Measurements from ENCODE around the gene LUC7L3.
"Not testable (repeated sequence)": the region's sequence is repeated elsewhere in the genome, so short reads cannot be mapped to it uniquely, and the experiment has no call there.

The LUC7L3 gene

DNA sequence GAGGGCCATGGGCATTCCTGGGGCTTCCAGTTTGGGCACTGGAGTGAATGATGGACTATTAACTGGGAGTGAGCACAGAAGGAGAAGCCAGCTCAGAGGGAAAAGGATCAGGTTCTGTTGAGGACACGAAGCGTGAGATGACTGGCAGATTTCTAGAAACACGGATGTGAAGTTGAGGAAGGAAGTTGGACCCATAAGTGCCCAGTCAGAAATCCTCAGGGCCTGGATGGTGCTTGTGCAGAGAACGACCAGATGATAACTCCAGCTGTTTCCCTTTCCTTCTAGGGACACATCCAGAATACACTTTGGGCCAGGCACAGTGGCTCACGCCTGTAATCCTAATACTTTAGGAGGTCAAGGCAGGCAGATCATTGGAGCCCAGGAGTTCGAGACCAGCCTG lies 71.2 kb downstream of the LUC7L3 start:
- no peak for DNase-seq

DNA sequence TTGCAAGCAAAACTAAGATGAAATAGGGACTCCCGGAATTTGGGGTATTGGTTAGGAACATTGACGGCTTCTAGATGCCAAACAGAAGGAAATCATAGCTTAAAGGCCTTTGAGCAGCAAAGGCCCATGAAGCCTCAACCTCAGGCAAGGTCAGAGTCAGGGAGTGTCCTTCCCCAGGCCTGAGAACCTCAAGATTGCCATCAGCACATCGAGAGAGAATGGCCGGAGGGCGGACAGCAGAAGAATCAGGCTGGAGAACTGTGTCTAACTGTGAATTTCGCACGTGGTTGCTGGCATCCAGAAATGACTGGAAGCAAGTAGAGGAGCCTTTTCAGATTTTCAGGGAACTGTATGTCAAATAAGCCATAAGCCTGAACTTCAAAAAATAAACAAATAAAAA lies 72.7 kb downstream of the LUC7L3 start:
- DNase-seq: no peak

DNA sequence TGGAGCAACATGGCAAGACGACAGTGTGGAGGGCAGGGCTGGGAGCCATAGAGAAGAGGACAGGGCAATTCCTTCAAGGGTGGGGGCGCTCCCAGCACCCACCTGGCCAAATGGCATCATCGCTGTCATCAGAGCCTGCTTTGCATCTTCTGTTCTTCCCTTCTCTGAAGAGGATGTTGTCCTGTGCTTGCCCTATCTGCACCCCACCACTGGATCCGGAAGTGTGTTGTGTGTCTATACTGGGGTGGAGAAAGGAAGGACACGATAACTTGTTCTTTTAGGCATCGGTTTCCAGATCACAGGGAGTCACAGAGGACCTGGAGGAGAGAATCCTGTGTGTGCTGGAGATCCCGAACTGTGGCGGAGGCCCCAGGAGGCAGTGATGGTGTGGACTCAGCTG lies 73.6 kb downstream of the LUC7L3 start:
- DNase-seq: no peak

DNA sequence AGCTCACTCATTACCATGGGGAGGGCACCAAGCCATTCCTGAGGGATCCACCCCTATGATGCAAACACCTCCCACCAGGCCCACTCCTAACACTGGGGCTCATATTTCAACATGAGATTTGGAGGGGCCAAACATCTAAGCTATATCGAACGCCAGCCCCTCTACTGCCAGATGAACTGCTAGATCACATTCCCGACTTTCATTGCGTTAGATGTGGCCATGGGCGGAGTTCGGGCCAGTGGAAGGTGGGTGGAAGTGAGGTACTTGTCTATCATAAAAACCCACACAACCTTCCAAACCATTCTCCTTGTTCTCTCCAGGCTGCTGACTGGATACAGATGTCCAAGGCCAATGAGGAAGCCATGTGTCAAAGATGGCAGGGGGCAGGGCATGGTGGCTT lies 75.0 kb downstream of the LUC7L3 start:
- no peak for DNase-seq

DNA sequence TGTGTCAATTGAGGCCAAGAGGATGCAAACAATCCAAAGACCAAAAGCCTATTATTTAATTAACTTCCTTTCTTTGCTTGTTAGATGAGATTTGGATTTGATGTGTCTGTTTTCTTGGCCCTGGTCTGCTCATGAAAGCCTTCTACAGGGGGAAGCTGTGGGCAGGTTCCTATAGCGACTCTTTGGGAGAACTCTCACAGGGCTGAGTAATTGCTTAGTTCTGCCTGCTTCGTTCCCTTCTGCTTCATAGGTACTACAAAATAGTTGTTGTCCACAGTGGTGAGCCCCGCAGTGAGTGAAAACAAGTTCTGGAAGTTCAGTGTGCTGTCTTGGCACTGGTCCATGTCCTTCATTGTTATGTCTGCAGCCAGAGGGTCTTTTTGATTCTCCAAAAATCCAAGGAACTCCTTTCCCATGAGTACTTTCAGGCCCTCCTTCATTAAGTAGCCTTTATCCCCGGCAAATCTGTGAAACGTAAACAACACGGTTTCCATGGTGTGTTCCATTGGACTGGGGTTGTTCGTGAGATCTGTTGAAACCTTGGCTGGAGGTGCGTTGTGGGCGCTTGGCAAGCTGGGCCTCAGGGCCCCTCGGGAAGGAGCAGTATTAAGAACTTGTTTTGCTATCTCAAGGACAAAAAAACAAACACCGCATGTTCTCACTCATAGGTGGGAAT lies 77.9 kb downstream of the LUC7L3 start:
- no peak for DNase-seq

DNA sequence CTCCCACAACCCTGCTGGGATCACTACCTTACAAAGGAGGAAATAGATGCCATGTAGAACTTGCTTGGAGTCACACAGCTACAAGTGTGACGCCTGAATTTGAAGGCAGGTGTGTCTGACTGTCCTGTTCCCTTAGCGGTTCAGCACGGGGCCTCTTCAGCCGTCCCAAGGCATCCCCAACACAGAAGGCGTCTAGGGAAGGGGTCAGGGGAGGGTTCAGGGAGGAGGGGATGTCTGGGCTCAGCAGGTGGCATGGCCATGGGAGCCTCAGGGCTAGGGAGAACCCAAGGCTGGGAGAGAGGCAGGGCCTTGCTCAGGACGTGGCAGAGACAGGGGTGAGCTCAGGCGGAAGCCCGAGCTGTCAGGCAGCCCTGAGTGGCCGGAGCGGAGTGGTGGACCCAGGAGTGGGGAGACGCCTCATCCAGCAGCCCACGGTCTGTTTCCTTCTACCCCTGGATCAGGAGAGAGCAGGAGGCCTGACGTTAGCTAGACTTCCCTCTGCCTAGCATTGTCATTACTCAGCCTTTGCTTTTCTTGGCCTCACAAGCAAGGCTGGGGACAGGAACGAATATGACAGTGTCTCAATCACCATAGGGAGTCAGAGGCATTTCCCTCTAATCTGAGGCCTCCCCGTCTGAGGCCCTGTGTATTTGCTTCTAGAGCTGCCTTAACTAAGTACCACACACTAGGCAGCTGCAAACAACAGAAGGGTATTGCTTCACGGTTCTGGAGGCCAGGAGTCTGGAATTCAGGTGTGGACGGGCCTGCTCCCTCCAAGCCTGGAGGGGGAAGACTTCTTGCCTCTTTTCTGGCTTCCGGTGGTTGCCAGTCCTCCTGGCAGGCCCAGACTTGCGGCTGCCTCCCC lies 79.3 kb downstream of the LUC7L3 start:
- DNase-seq: no peak

DNA sequence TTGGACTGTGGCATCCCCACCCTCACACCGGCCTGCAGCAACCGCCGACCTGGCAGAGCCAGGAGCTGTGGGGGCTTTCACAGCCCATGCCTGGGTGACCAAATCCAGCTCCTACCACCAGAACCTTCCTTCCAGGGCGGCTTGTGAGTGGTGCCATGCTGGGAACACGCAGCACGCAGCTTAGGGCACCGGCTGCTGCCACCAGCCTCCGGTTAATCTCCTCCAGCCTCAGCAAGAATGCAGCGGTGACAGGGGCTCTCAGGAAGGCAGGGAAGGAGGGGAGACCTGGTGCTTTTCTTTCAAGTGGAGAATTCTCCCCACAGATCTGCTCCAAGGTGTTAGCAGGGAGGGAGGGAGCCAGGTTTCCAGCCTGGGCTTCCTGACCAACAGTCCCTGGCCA lies 80.2 kb downstream of the LUC7L3 start:
- no peak for DNase-seq

DNA sequence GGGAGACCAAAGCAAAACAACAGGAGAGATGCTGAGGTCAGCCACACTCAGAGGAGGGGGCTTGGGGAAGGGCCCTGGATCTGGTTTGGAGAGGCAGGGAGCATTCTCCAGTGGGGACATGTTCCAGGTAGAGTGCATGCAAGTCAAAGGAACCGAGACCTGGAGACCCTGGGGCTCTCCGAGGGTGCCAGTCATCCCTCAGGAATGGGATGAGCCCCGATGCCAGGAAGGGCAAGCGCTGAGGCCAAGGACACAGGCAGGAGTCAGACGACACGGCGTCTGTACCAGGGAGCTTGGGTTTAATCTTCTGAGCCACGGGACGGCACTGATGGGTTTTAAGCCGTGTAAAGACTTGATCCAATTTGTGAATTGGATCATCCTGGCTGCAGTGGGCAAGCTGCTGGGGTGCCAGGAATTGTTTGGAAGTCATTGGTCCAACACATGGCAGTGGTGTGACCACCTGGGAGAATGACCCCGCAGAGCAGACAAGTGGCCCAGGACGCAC lies 80.8 kb downstream of the LUC7L3 start:
- DNase-seq: no peak

DNA sequence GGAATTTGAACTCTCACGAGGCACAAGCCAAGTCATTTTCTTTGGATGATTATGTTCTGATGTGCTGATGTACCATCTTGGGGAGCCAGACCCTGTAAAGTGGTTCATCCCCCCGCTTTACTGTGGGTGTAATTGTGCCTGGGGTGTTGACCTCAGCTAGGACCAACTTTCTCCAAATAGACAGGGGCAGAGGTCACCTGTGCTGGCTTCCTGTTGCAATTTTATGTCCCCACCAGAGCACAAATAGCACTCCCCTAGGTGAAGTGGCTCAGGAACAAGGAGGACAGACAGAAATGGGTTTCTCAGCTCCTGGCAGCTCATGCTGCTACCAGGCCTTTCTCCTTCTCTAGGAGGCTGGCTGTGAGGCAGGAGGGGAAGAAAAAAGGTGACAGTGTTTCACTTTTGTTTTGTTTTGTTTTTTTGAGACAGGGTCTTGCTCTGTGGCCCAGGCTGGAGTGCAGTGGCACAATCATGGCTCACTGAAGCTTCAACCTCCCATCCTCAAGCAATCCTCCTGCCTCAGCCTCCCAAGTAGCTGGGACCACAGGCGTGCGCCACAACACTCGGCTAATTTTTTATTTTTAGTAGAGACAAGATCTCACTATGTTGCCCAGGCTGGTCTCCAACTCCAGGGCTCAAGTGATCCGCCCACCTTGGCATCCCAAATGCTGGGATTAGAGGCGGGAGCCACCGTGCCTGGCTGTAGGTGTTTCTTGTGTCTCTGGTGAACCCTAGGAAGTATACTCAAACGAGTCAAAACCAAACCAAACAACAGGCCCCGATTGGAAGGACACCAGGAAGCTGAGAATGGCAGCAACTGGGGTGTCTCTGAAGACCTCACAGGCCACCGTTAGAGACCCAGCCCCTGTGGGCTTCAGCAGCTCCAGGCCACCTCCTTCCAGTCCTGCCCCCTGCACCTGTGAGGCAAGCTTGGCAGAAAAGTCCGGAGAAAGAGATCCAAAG lies 83.5 kb downstream of the LUC7L3 start:
- no peak for DNase-seq

DNA sequence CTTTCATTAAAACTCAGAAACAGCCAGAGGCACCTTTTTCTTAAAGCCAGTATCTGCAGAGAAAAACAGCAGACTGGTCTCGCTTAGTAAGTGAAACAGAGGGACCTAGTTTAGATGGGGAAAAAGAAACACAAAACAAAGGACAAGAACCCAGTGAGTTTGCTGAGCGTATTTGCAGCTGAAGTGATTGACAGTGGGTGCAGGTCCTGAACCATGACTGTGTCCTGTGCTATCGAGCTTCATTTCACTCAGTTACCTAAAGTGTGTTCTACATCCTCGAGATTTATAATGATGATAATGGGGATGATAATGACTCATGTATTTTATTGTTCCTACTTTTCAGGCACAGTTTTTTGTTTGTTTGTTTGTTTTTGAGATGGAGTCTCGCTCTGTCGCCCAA lies 84.3 kb downstream of the LUC7L3 start:
- no peak for DNase-seq

DNA sequence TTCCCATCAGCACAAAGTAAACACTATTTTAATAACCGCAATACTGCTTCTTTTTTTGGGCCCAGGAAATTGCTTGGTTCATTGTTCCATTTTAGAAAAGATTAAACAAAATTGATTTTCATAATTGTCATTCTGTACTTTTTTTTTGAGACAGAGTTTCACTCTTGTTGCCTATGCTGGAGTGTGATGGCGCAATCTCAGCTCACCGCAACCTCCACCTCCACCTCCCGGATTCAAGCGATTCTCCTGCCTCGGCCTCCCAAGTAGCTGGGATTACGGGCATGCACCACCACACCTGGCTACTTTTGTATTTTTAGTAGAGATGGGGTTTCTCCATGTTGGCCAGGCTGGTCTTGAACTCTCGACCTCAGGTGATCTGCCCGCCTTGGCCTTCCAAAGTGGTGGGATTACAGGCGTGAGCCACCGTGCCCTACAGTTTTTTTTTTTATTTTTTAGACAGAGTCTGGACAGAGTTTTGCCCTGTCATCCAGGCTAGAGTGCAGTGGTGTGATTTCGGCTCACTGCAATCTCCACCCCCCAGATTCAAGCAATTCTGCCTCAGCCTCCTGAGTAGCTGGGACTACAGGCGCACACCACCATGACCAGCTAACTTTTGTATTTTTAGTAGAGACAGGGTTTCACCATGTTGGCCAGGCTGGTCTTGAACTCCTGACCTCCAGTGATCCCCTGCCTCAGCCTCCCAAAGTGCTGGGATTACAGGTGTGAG lies 85.5 kb downstream of the LUC7L3 start:
- DNase-seq: not testable (repeated sequence)

DNA sequence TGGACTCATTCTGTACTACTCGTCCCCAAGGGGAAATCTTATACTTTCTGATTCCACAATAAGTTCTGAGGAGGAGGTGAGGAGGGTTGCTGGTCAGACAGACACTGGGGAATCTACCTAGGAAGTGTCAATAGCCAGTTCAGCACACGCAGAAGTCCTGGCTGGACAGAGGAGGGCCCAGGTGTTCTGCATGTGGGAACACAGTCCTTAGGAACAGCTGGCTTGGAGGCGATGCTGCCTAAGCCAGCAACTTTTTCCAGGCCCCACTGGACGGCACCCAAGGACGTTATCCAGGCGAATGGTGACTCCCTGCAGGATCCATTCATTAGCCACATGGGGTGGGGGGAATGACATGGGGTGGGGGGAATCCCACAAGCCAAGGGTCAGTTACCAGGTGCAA lies 86.1 kb downstream of the LUC7L3 start:
- DNase-seq: no peak

Measured in activated effector memory CD4-positive, alpha-beta T cell treated with anti-CD3 and anti-CD28 coated beads, Interleukin-2, amount 50 U/mL, for 16 hours (primary cell).